K562 (cell line): ENCODE measurements around the gene TERT. TPM values are rescaled to one million over a fixed set of nuclear protein-coding genes. Genes with fewer than 3 reads are reported as not detected.

Source experiments
- ATF7 ChIP-seq: fragments of 450-650 bp; IDR thresholded peaks from 2 replicates; pipeline ENCODE4 v1.7.1; 2014; ENCODE audit warnings: mild to moderate bottlenecking, moderate library complexity
- BCLAF1 ChIP-seq, 2 experiments: fragments of 450-650 bp in 1 of 2; IDR thresholded peaks; 2 replicates each; pipeline ENCODE4 v1.6.1; 2011 to 2017; ENCODE audit warnings: low read depth in 2 of 2, antibody characterized with exemption in 1 of 2, borderline replicate concordance in 1 of 2, low read length in 1 of 2, mild to moderate bottlenecking in 1 of 2, mixed read lengths in 1 of 2; ENCODE audit not compliant: control insufficient read depth in 1 of 2
- BHLHE40 ChIP-seq: IDR thresholded peaks from 2 replicates; pipeline ENCODE4 v1.6.1; 2011; ENCODE audit warnings: low read length, improper control_type of control experiment
- DPF2 ChIP-seq: fragments of 450-650 bp; IDR thresholded peaks from 2 replicates; pipeline ENCODE4 v1.6.1; 2016
- E2F8 ChIP-seq: fragments of 450-650 bp; IDR thresholded peaks from 2 replicates; pipeline ENCODE4 v1.7.1; 2018; ENCODE audit warnings: mild to moderate bottlenecking, low read depth; ENCODE audit not compliant: partially characterized antibody
- POLR2A ChIP-seq: fragments of 450-650 bp; conservative IDR thresholded peaks from 2 replicates; pipeline ENCODE4 v1.6.1; 2016
- POLR2B ChIP-seq: fragments of 450-650 bp; IDR thresholded peaks from 2 replicates; pipeline ENCODE4 v1.6.1; 2018; ENCODE audit warnings: low read depth; ENCODE audit not compliant: partially characterized antibody
- POLR2G ChIP-seq: fragments of 200-400 bp; formaldehyde crosslinking; IDR thresholded peaks from 2 replicates; pipeline ENCODE4 v1.6.1; 2017; ENCODE audit warnings: low read depth, mild to moderate bottlenecking, antibody characterized with exemption, low read length, moderate library complexity
- TCF15 ChIP-seq: fragments of 250-450 bp; sonication (Bioruptor Pico); IDR thresholded peaks from 2 replicates; pipeline ENCODE4 v1.8.0; 2022; ENCODE audit warnings: moderate library complexity, mild to moderate bottlenecking, inconsistent platforms
- ZBTB40 ChIP-seq, 2 experiments: fragments of 450-650 bp in 1 of 2; sonication (generic) in 1 of 2; formaldehyde crosslinking in 1 of 2; IDR thresholded peaks; 2 replicates each; pipeline versions ENCODE4 v1.7.1 to v1.9.0; 2016 to 2022; ENCODE audit warnings: inconsistent platforms in 1 of 2, mild to moderate bottlenecking in 1 of 2, missing genetic modification reagents in 1 of 2
- polyA plus RNA-seq, 8 experiments: library from polyadenylated mRNA; depleted of rRNA in 4 of 8; stranded (reverse) in 5 of 8; unstranded in 3 of 8; fragments of >200 nt; fragmentation: Nextera tagmentation in 2 of 8; fragmentation: Illumina TruSeq in 1 of 8; extraction: Ambion mirVana in 2 of 8; extraction: Trizol in 1 of 8; gene quantifications; 2 replicates each; pipeline versions ENCODE4 v1.2.1 to v1.2.3, GENCODE V29; 2011 to 2014; ENCODE audit warnings: inconsistent platforms in 1 of 8, missing spikeins in 1 of 8
- total RNA-seq, 7 experiments: library from RNA; depleted of rRNA in 6 of 7; stranded (reverse); fragments of >200 nt in 6 of 7; fragmentation: Illumina TruSeq in 2 of 7; extraction: Trizol in 2 of 7; gene quantifications; 2 replicates each; pipeline versions ENCODE4 v1.2.1 to v1.2.3, GENCODE V29; 2011 to 2021; ENCODE audit warnings: low replicate concordance in 1 of 7

TERT gene
- total and polyA plus RNA-seq, 9 of the 15 experiments (the other 6 are each of a cell fraction or from before 2014, with no cell fraction given): 0.08 to 4.5 (median 0.98) TPM; not detected in 1

GRCh38 chr5:1316588-1317340 is 21.9 kb upstream of the TERT start (continued):
- TF ChIP-seq ZBTB40 (IDR thresholded peaks at IDR 0.05) (no peak), ZBTB40 (CRISPR knock-in tag; IDR thresholded peaks at IDR 0.05) (no peak), BHLHE40 (no peak), POLR2A (peak; percentile 54; the same call in 1 of the 2 replicates), TCF15 (CRISPR knock-in tag) (no peak), E2F8 (peak; percentile 27), ATF7 (0 out of 2 replicates have a peak, but pooled peaks have one; percentile 5), BCLAF1 (IDR thresholded peaks at IDR 0.05; ENCODE audit: borderline replicate concordance in 1 of 2, control insufficient read depth in 1 of 2, low read depth in 2 of 2, low read length in 1 of 2) (no peak), POLR2G (peak; percentile 60), DPF2 (0 out of 2 replicates have a peak, but pooled peaks have one; percentile 1), POLR2B (peak; percentile 57)
